Memory B cell (primary cell): ENCODE data around the gene OR52H1.

ENCODE experiments used
- ATAC-seq: fragments of 150-1000 bp; cut with Tn5 transposase; 2 replicates; pipeline ENCODE4 v1.10.0; 2021; ENCODE audit warnings: low read depth, mild to moderate bottlenecking, moderate library complexity
- DNase-seq, 2 donors: peaks; one replicate each; pipeline ENCODE4 v3.0.0; 2022; ENCODE audit warnings: low spot score in 2 of 2
- H3K27ac Mint-ChIP-seq: one replicate; pipeline ENCODE4 v1.8.0; 2022; ENCODE audit warnings: mild to moderate bottlenecking, moderate library complexity, mixed read lengths
- H3K27me3 Mint-ChIP-seq: one replicate; pipeline ENCODE4 v1.8.0; 2022; ENCODE audit warnings: mixed read lengths
- H3K36me3 Mint-ChIP-seq: one replicate; pipeline ENCODE4 v1.8.0; 2022; ENCODE audit warnings: mild to moderate bottlenecking, mixed read lengths
- H3K4me1 Mint-ChIP-seq: one replicate; pipeline ENCODE4 v1.8.0; 2022; ENCODE audit warnings: mixed read lengths
- H3K4me3 Mint-ChIP-seq: one replicate; pipeline ENCODE4 v1.8.0; 2022; ENCODE audit warnings: mild to moderate bottlenecking, moderate library complexity, mixed read lengths
- H3K9me3 Mint-ChIP-seq: one replicate; pipeline ENCODE4 v1.8.0; 2022; ENCODE audit warnings: mixed read lengths

Gene OR52H1

GRCh38 chr11:5557751-5558150, 9.4 kb upstream of the OR52H1 start:
- H3K27me3 Mint-ChIP-seq, result no peaks in the 10 kb centered on the region
- H3K9me3 Mint-ChIP-seq, result no peaks in the 10 kb centered on the region
- no peak for ATAC-seq
- no peak overlapping the region for H3K27ac Mint-ChIP-seq
- no peaks in the 10 kb centered on the region for H3K36me3 Mint-ChIP-seq
- no peak overlapping the region for H3K4me3 Mint-ChIP-seq
- DNase-seq, result no peak
- H3K4me1 Mint-ChIP-seq, result no peaks in the 10 kb centered on the region

GRCh38 chr11:5556596-5557188, 8.4 kb upstream of the OR52H1 start:
- ATAC-seq (no peak), DNase-seq (no peak)
- H3K9me3 Mint-ChIP-seq, result no peaks in the 10 kb centered on the region
- H3K27ac Mint-ChIP-seq, result no peak overlapping the region
- no peaks in the 10 kb centered on the region for H3K36me3 Mint-ChIP-seq
- H3K27me3 Mint-ChIP-seq, result peaks cover 3% of the 10 kb centered on the region
- no peaks in the 10 kb centered on the region for H3K4me1 Mint-ChIP-seq
- H3K4me3 Mint-ChIP-seq, result no peak overlapping the region

GRCh38 chr11:5553343-5553742, 5.0 kb upstream of the OR52H1 start:
- no peak for DNase-seq
- no peak overlapping the region for H3K27ac Mint-ChIP-seq
- ATAC-seq, result no peak
- peaks cover 7% of the 10 kb centered on the region for H3K27me3 Mint-ChIP-seq
- no peaks in the 10 kb centered on the region for H3K36me3 Mint-ChIP-seq
- no peaks in the 10 kb centered on the region for H3K4me1 Mint-ChIP-seq
- H3K9me3 Mint-ChIP-seq, result no peaks in the 10 kb centered on the region
- no peak overlapping the region for H3K4me3 Mint-ChIP-seq

- DNase-seq, result no peak
- no peaks in the 10 kb centered on the region for H3K9me3 Mint-ChIP-seq
- H3K36me3 Mint-ChIP-seq, result no peaks in the 10 kb centered on the region
- no peak overlapping the region for H3K27ac Mint-ChIP-seq
- peaks cover 7% of the 10 kb centered on the region for H3K27me3 Mint-ChIP-seq
- H3K4me3 Mint-ChIP-seq, result no peak overlapping the region
- no peak for ATAC-seq
- H3K4me1 Mint-ChIP-seq, result no peaks in the 10 kb centered on the region
Observed at GRCh38 chr11:5550440-5551095, 2.2 kb upstream of the OR52H1 start.

- Mint-ChIP-seq H3K27me3 (peaks cover 7% of the 10 kb centered on the region), H3K4me3 (no peak overlapping the region), H3K36me3 (no peaks in the 10 kb centered on the region), H3K9me3 (no peaks in the 10 kb centered on the region), H3K27ac (no peak overlapping the region), H3K4me1 (no peaks in the 10 kb centered on the region)
- no peak for DNase-seq
- no peak for ATAC-seq
Observed at GRCh38 chr11:5547982-5548381, 358 bp downstream of the OR52H1 start.

GRCh38 chr11:5546457-5546856, 1.9 kb downstream of the OR52H1 start:
- Mint-ChIP-seq H3K36me3 (no peaks in the 10 kb centered on the region), H3K9me3 (no peaks in the 10 kb centered on the region), H3K4me3 (no peak overlapping the region), H3K27me3 (peaks cover 3% of the 10 kb centered on the region), H3K4me1 (no peaks in the 10 kb centered on the region), H3K27ac (no peak overlapping the region)
- no peak for DNase-seq
- no peak for ATAC-seq

GRCh38 chr11:5541427-5541826, 6.9 kb downstream of the OR52H1 start:
- Mint-ChIP-seq H3K27ac (no peak overlapping the region), H3K4me3 (no peak overlapping the region), H3K9me3 (peaks cover 2% of the 10 kb centered on the region), H3K27me3 (peaks cover 1% of the 10 kb centered on the region), H3K36me3 (no peaks in the 10 kb centered on the region), H3K4me1 (no peaks in the 10 kb centered on the region)
- ATAC-seq (no peak), DNase-seq (no peak)

- DNase-seq, result no peak
- H3K36me3 Mint-ChIP-seq, result no peaks in the 10 kb centered on the region
- H3K4me1 Mint-ChIP-seq, result no peaks in the 10 kb centered on the region
- no peak overlapping the region for H3K27ac Mint-ChIP-seq
- no peak overlapping the region for H3K4me3 Mint-ChIP-seq
- ATAC-seq, result no peak
- H3K27me3 Mint-ChIP-seq, result no peaks in the 10 kb centered on the region
- H3K9me3 Mint-ChIP-seq, result peaks cover 2% of the 10 kb centered on the region
Observed at GRCh38 chr11:5536482-5536881, 11.9 kb downstream of the OR52H1 start.

- Mint-ChIP-seq H3K4me3 (no peak overlapping the region), H3K27ac (no peak overlapping the region), H3K4me1 (no peaks in the 10 kb centered on the region), H3K36me3 (no peaks in the 10 kb centered on the region), H3K27me3 (no peaks in the 10 kb centered on the region), H3K9me3 (peaks cover 2% of the 10 kb centered on the region)
- no peak for ATAC-seq
- DNase-seq, result no peak
Observed at GRCh38 chr11:5534046-5534445, 14.3 kb downstream of the OR52H1 start.

GRCh38 chr11:5531053-5531831, 17.1 kb downstream of the OR52H1 start:
- no peak for DNase-seq
- H3K9me3 Mint-ChIP-seq, result no peaks in the 10 kb centered on the region
- no peak overlapping the region for H3K27ac Mint-ChIP-seq
- H3K4me1 Mint-ChIP-seq, result no peaks in the 10 kb centered on the region
- no peak for ATAC-seq
- H3K36me3 Mint-ChIP-seq, result no peaks in the 10 kb centered on the region
- H3K4me3 Mint-ChIP-seq, result no peak overlapping the region
- peaks cover 2% of the 10 kb centered on the region for H3K27me3 Mint-ChIP-seq

- Mint-ChIP-seq H3K9me3 (no peaks in the 10 kb centered on the region), H3K27ac (no peak overlapping the region), H3K4me3 (no peak overlapping the region), H3K4me1 (no peaks in the 10 kb centered on the region), H3K36me3 (no peaks in the 10 kb centered on the region), H3K27me3 (peaks cover 2% of the 10 kb centered on the region)
- ATAC-seq (no peak), DNase-seq (no peak)
Observed at GRCh38 chr11:5528495-5528894, 19.8 kb downstream of the OR52H1 start.

GRCh38 chr11:5527716-5528115, 20.6 kb downstream of the OR52H1 start:
- H3K4me1 Mint-ChIP-seq, result no peaks in the 10 kb centered on the region
- no peak for ATAC-seq
- H3K27me3 Mint-ChIP-seq, result peaks cover 2% of the 10 kb centered on the region
- H3K4me3 Mint-ChIP-seq, result no peak overlapping the region
- DNase-seq, result no peak
- H3K9me3 Mint-ChIP-seq, result no peaks in the 10 kb centered on the region
- no peaks in the 10 kb centered on the region for H3K36me3 Mint-ChIP-seq
- no peak overlapping the region for H3K27ac Mint-ChIP-seq

- no peak overlapping the region for H3K4me3 Mint-ChIP-seq
- DNase-seq (no peak), ATAC-seq (no peak)
- no peak overlapping the region for H3K27ac Mint-ChIP-seq
- no peaks in the 10 kb centered on the region for H3K9me3 Mint-ChIP-seq
- no peaks in the 10 kb centered on the region for H3K4me1 Mint-ChIP-seq
- H3K36me3 Mint-ChIP-seq, result no peaks in the 10 kb centered on the region
- peaks cover 2% of the 10 kb centered on the region for H3K27me3 Mint-ChIP-seq
Observed at GRCh38 chr11:5524756-5525155, 23.6 kb downstream of the OR52H1 start.

GRCh38 chr11:5522308-5522707, 26.0 kb downstream of the OR52H1 start:
- H3K27me3 Mint-ChIP-seq, result peaks cover 2% of the 10 kb centered on the region
- no peaks in the 10 kb centered on the region for H3K4me1 Mint-ChIP-seq
- H3K9me3 Mint-ChIP-seq, result no peaks in the 10 kb centered on the region
- no peaks in the 10 kb centered on the region for H3K36me3 Mint-ChIP-seq
- no peak for DNase-seq
- no peak overlapping the region for H3K4me3 Mint-ChIP-seq
- ATAC-seq, result no peak
- H3K27ac Mint-ChIP-seq, result no peak overlapping the region
